GM19468 (cell line): ENCODE results near the gene ARSA.
"Not testable (repeated sequence)": the region's sequence is repeated elsewhere in the genome, so short reads cannot be mapped to it uniquely, and the experiment has no call there.

Source experiments
- ATAC-seq: cut with Tn5 transposase; IDR thresholded peaks from one replicate; pipeline ENCODE4 v1.9.1; 2021; ENCODE audit warnings: mild to moderate bottlenecking, moderate library complexity, moderate number of reproducible peaks; ENCODE audit not compliant: unreplicated experiment; ENCODE audit errors: extremely low read depth

ARSA gene

DNA sequence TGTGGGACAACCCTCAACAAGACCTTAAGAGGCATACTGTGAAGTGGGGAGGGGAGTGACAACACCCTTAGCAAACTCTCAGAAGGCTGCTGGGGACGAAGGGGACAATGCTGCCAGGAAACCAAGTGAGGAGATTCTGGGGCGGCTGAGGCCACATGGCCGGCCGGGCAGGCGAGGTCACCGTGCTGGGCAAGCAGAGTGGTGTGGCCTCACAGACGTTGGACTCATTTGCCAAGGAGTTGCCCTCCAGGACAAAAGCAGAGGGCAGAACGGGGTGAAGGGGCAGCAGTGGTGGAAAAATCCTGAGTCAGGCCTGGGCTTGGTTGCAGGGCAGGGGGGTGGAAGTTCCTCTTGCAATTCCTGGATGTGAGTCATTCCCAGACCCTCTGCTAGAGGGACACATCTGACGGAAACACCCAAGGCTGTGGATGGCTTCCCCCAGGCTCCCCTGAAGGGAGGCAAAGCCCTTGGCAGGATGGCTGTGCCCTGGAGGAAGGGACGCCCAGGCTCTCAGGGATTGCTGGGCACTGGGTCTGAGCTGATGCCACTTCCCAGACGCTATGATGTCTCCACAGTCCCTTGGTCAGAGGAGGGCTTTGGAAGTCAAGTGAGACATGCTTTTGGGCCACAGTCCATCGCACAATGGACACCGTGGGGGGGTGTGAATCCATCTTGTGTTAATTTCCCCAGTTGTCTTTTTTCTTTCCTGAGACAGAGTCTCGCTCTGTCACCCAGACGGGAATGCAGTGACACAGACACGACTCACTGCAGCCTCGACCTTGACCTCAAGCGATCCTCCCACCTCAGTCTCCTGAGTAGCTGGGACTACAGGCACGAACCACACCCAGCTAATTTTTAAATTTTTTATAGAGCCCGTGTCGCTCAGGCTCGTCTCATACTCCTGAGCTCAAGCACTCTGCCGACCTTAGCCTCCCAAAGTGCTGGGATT, 28.4 kb upstream of the ARSA start:
- no peak for ATAC-seq

DNA sequence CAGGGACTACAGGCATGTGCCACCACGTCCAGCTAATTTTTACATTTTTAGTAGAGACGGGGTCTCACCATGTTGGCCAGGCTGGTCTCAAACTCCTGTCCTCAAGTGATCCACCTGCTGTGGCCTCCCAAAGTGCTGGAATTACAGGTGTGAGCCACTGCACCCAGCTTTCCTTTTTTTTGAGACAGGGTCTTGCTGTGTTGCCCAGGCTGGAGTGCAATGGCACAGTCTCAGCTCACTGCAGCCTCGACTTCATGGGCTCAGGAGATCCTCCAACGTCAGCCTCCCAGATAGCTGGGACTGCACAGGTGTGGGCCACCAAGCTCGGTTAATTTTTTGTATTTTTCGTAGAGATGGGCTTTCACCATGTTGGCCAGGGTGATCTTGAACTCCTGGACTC, 26.7 kb upstream of the ARSA start:
- not testable (repeated sequence) for ATAC-seq

- ATAC-seq, result no peak
These were observed 25.3 kb upstream of the ARSA start for GRCh38 chr22:50653256-50653655.

DNA sequence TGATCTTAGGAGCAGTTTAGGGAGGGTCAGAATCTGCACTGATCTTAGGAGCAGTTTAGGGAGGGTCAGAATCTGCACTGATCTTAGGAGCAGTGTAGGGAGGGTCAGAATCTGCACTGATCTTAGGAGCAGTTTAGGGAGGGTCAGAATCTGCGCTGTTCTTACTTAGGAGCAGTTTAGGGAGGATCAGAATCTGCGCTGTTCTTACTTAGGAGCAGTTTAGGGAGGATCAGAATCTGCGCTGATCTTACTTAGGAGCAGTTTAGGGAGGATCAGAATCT, 15.8 kb upstream of the ARSA start:
- not testable (repeated sequence) for ATAC-seq

- ATAC-seq, result not testable (repeated sequence)
These were observed 15.3 kb upstream of the ARSA start for GRCh38 chr22:50643021-50643820.

DNA sequence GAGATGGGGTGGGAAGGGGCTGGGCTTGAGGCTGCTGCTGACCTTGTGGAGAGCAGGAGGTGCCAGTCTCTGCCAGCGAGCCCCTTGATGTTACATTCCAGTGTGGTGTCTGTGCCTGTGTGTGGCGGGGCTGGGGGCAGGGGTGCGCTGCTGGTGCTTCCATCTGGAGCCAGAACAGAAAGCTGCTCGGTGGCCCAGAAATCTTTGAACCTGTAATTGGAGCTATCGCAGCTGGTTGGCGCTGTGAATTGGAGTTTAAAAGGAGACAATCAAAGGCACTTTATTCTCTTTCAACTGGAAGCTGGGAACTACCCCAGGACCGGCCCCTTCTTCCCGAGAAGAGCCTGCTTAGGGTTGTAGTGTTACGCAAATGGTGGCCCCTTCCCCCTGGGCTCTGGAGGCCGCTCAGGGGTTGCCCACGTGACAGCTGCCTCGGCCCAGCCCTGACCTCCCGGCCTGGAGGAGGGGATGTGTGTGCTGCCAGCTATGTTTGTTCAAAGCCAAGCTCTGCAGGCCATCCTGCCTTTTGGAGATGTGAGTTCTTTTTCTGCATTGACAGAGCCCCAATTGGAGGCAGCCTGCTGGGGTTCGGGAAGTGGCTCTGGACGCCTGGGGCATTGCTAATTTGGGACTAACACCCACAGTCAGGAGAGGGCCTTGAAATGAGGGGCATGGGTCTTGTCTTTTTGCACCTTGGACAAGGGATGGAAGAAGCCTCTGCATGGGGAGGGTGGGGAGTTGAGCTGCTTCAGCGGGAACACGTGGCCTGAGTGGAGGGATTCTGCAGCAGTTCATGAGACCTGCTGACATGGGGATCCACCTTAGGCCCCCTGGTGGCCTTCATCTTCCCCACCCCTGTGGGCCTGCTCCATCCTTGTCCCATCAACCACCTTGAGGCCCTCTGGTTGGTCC, 14.0 kb upstream of the ARSA start:
- no peak for ATAC-seq

DNA sequence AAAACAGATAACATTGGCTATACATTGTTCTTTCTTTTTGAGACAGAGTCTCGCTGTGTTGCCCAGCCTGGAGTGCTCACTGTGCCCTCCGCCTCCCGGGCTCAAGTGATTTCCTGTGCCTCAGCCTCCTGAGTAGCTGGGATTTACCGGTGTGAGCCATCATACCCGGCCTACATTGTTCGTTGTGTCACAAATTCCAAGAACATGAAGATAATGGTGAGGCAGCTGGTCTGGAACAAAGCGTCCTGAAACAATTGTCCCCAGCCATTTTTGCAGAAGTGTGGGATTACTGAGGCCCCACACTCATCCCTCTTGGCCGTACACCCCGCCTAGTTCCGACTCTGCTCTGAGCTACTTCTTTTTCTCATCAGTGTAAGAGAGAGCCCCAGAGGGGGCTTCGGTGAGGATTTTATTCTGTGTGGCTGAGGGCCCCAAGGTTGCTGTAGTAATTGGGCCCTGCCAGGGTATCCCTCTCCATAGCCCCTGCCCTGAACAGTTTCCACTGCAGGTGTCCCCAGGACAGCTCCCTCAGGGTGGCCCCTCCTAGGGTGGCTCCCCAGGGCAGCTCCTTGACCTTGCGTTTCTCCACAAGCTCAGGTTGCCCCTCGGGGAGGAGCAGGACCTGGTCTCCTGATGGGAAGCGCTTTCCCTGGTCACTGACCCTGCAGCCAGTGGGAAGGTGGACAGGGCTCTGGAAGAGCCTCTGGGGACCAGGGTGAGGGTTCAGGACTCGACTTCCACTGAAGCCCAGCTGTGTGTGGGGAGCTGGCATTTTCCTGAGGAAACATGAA, 13.1 kb upstream of the ARSA start:
- ATAC-seq, result no peak

GRCh38 chr22:50640296-50640695, 12.3 kb upstream of the ARSA start:
- ATAC-seq, result not testable (repeated sequence)

DNA sequence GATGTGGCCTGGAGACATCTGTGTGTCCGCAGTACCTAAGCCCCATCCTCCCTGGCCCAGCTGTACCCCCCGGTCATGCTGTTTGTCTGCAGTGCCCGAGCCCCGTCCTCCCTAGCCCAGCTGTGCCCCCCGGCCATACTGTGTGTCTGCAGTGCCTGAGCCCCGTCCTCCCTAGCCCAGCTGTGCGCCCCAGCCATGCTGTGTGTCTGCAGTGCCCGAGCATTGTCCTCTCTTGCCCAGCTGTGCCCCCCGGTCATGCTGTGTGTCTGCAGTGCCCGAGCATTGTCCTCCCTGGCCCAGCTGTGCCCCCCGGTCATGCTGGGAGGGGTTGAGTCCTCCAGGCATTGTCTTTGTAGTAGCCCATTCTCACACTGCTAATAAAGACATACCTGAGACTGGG, 7.6 kb upstream of the ARSA start:
- no peak for ATAC-seq

DNA sequence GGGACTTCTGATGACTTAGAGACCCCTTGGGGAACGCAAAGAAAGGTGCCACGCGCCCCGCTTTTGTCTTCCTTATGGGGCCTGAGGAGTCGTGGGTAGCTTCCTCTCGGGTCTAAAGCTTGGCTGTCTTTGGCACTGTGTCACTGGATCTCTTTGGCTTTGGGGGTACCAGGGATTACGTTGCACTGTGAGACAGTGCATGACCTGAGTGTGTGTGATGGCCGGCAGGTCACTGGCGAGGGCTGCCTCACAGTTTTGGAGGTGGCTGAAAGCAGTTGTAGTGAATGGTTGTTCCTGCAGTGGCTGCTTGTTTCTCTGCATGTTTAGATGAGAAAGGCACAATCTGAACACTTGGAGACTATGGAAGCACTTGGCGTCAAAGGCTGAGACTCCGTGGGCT, 5.8 kb upstream of the ARSA start:
- no peak for ATAC-seq

- no peak for ATAC-seq
These were observed 5.1 kb upstream of the ARSA start for GRCh38 chr22:50633086-50633485.

GRCh38 chr22:50630376-50630775, 2.4 kb upstream of the ARSA start:
- no peak for ATAC-seq

DNA sequence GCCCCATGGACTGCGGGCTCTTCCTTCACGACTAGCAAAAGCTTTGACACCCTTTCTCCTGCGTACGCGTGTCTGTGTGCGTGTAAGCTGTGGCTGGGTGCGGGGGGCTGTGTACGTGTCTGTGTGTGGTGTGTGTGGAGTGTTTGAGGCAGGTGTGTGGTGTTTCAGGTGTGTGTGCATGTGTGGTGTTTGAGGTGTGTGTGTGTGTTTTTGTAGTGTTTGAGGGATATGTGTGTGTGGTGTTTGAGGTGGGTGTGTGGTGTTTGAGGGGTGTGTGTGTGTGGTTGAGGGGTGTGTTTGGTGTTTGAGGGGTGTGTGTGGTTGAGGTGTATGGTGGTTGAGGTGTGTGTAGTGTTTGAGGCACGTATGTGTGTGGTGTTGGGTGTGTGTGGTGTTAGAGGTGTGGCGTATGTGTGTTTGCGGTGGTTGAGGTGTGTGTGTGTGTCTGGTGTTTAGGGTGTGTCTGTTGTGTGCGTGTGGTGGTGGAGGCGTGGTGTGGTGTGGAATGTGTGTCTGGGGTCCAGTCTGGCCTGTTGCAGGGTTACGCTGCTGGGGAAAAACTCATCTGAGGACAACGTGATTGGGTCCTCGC, 687 bp upstream of the ARSA start:
- no peak for ATAC-seq

- no peak for ATAC-seq
These were observed 906 bp downstream of the ARSA start for GRCh38 chr22:50626850-50627641.

DNA sequence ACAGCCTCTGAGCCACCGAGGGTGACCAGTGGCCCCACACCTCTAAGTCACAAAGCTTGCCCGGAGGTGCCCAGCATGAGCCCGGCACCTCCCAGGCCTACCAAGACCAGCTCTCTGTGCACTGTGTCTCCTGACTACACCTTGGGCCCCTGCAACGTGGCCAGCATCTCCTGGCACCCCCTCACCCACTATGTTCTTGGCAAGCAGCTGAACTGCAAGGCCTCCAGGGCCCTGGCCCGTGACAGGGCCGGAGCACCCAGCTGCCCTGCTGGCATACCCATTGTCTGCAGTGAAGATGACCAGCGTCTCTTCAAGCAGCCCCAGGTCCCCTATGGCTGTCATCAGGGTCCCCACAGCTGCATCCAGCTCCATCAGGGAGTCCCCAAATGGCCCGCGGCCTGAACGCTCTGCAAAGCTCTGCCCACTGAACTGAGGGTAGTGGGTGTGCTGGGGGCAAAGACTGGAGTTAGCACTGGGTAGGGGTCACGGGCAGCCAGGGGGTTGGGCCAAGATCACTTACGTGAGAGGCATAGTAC, 1.6 kb downstream of the ARSA start:
- no peak for ATAC-seq

DNA sequence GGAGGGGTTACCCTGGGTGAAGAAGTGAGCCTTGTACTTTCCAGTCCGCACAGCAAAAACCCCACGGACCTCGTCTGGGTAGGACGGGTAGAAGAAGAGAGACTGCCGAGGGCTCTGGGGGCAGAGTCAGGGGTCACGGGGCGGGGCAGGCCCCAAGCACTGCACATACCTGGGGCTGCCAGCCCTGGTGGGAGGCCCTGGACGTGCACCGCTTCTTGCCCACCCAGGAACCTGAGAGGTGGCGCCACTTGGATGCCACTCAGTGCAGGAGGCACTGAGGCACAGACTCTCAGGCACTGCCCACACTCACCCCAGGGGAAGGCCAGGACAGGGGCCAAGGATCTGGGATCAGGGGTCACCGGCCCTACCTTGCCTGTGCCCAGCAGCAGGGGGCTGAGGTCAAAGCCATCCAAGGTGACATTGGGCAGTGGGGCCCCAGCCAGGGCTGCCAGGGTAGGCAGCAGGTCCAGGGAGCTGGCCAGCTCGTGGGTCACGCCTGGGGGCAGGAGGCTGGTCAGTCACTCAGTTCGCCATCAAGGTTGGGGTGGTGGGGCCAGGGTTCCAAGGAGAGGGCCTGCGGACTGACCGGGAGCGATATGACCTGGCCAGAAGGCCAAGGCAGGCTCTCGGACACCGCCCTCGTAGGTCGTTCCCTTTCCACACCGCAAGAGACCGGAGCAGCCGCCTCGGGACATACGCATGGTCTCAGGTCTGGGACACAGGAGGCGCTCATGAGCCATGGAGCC, 2.2 kb downstream of the ARSA start:
- no peak for ATAC-seq

DNA sequence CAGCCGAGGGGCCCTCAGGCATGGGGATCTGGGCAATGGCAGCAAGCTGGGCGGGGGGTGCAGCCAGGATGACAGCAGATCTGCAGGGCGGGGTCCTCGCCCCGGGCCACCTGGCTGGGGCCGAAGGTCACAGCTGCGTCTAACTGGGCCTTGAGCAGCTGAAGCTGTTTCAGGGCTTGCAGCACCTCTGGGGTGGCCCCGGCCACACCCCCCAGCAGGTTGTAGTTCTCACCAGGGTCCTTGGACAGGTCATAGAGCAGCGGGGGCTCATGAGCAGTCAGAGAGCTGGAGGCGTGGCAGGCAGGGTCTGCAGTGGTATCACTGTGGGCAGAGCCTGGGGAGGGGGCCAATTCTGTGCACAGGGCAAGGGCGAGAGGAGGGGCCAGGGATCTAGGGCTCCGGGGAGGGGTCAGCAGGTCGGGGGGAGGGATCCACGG, 2.8 kb downstream of the ARSA start:
- no peak for ATAC-seq
